HG03066 (cell line): ENCODE results near the gene DOK3.

Source experiments
- ATAC-seq: cut with Tn5 transposase; IDR thresholded peaks from one replicate; pipeline ENCODE4 v1.9.1; 2021; ENCODE audit warnings: low read depth; ENCODE audit not compliant: unreplicated experiment

DOK3 gene

GRCh38 chr5:177472460-177473442 is 36.9 kb downstream of the DOK3 start:
- ATAC-seq, result no peak

- no peak for ATAC-seq
These were observed 37.8 kb downstream of the DOK3 start for GRCh38 chr5:177471610-177472356.

- ATAC-seq, result no peak
These were observed 38.7 kb downstream of the DOK3 start for GRCh38 chr5:177470759-177471536.

- no peak for ATAC-seq
These were observed 39.7 kb downstream of the DOK3 start for GRCh38 chr5:177469750-177470525.

GRCh38 chr5:177468685-177469628 is 40.7 kb downstream of the DOK3 start:
- no peak for ATAC-seq

GRCh38 chr5:177468329-177468684 is 41.3 kb downstream of the DOK3 start:
- ATAC-seq, result no peak

GRCh38 chr5:177467436-177467835 is 42.2 kb downstream of the DOK3 start:
- no peak for ATAC-seq

GRCh38 chr5:177466861-177467260 is 42.8 kb downstream of the DOK3 start:
- ATAC-seq, result no peak

GRCh38 chr5:177465044-177465443 is 44.6 kb downstream of the DOK3 start:
- no peak for ATAC-seq

- ATAC-seq, result no peak
These were observed 47.5 kb downstream of the DOK3 start for GRCh38 chr5:177462021-177462670.

- no peak for ATAC-seq
These were observed 49.6 kb downstream of the DOK3 start for GRCh38 chr5:177459819-177460628.

- ATAC-seq, result no peak
These were observed 50.3 kb downstream of the DOK3 start for GRCh38 chr5:177459357-177459756.

- no peak for ATAC-seq
These were observed 50.7 kb downstream of the DOK3 start for GRCh38 chr5:177458912-177459350.

GRCh38 chr5:177457852-177458681 is 51.6 kb downstream of the DOK3 start:
- no peak for ATAC-seq

GRCh38 chr5:177456976-177457851 is 52.4 kb downstream of the DOK3 start:
- peak; percentile 45 for ATAC-seq

GRCh38 chr5:177456591-177456964 is 53.0 kb downstream of the DOK3 start:
- ATAC-seq, result no peak
